NOMO-1 treated with dmso at 0.1 percent for 144 hours (cell line): ENCODE data around the gene MORC1.
"Not testable (repeated sequence)": the region's sequence is repeated elsewhere in the genome, so short reads cannot be mapped to it uniquely, and the experiment has no call there.

Experiments
- DNase-seq: peaks from one replicate; lab custom pipeline; 2025; ENCODE audit not compliant: unreplicated experiment; lab: John Stamatoyannopoulos, UW

MORC1 gene

DNA sequence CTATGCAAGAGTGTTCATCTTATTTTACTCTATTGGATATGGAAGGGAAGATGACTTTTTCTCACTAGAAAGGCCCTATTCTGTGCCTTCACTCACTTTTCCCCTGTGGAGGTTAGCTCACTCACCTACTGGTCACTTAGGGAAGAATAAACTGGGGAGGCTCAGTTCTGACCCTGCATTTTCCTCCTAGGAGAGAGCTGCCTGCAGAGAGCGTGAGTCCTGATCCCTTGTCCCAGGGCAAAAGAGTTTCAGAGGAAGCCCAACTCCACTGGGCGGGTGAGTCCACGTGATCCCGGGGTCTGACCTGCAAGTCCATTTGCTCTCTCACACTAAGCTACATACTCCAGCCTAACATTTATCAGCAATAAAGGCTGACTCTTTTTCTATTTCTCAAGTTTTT is 8.4 kb downstream of the MORC1 start:
- no peak for DNase-seq

GRCh38 chr3:109098079-109098644 is 19.8 kb downstream of the MORC1 start:
- no peak for DNase-seq

GRCh38 chr3:109095166-109095565 is 22.8 kb downstream of the MORC1 start:
- no peak for DNase-seq

DNA sequence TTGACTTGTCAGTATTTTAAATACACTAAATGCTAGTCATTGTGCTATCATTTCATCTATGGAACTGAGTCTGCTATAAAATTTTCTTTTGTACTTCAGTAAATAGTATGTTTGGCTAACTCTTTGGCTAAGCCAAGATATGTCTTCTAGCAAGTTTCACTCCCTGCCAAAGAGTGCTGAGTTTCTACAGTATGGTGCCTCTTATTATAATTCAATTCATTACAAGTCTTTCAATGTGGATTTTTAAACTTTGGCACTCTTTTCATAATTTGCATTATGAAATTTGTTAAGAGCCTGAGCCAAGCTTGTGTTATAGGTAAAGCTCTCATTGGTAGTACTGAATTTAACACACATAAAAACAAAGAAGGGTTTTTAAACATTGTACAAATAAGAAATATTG is 24.4 kb downstream of the MORC1 start:
- no peak for DNase-seq

DNA sequence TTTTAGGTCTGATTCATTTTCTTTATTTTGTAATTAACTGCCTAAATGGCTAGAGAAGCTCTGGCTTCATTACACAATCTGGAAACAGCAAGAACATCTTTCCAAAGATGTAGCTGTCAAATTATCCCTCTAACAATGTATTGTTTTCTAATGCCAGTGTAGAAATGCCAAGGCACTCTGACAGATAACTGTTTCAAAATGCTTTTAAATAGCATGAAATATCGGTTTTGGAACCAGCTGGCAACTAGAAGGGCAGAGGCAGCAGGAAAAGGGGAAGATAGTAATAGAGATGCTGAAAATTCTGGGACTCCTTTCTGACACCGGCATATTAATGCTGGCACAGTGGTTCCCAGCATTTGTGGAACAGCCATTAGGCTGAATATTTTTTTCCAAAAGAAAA is 26.1 kb downstream of the MORC1 start:
- no peak for DNase-seq

DNA sequence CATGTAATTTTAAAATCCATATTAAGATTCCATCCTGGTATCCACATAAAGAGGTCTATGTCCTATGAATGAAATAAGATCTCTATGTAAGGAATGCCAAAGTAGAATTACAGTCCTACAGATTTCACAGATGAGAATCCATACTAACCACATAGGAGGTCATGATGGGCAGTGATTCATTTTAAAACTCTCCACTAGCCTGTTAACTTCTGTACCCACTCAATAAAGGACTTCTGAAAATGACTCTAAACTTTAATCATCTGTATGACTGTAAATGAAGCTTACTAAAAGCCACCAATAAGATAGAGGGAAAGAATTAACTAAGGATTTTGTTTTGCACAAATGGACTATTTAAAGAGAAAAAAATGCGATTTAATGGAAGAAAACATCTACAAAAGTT is 28.7 kb downstream of the MORC1 start:
- no peak for DNase-seq

DNA sequence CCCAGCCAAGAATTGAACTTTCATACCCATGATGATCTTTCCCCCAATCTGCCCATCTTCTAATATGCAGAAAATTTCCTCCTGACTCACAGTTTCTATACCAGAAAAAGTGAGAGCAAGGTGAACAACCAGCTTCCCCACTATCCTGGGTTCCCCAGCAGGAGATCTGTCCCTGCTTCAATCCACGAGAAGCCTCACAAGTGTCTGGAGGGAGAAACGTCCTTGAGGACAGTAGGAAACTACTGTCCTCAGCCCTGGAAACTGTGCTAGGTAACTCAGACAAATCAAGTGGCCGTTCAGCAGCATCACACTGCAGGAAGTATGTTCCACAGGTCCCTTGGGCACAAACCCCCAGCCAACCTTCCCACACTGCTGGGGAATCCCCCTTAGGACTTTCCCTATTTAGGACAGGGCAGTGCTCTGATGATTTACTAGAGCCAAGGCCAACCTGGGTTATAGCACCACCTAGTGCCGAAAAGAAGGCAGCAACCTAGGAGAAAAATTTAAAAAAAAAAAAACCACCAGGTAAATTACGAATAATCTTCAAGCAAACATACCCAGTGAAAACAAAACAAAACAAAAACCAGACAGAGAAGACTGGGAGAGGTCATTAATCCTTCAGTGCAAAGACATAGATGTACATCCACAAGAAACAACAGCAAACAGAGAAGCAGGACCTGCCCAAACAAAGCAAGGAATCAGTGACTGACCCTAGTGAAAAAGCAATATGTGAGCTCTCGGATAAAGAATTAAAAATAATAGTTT is 36.0 kb downstream of the MORC1 start:
- DNase-seq, result no peak

- not testable (repeated sequence) for DNase-seq
These were observed 37.8 kb downstream of the MORC1 start for GRCh38 chr3:109080090-109080489.

DNA sequence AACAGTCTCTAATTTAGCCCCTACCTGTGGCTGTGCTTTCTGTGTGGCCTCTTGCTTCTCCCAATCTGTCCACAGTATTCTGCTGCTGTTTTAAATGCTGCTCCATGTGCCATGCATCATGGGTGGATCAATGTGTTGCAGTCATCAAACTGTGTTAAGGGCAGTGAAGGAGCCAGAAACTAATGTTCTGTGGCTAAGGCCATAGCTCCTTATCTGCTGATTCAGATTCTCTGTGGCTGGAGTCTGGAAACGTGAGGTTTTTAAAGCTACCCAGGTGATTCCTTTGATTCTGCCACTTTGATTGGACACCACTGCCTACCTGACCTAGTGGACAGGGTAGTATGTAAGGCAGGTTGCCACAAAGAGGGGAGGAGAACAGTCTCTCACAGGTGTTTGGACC is 44.8 kb downstream of the MORC1 start:
- DNase-seq, result no peak

GRCh38 chr3:109072194-109072593 is 45.7 kb downstream of the MORC1 start:
- peak; percentile 4 for DNase-seq

DNA sequence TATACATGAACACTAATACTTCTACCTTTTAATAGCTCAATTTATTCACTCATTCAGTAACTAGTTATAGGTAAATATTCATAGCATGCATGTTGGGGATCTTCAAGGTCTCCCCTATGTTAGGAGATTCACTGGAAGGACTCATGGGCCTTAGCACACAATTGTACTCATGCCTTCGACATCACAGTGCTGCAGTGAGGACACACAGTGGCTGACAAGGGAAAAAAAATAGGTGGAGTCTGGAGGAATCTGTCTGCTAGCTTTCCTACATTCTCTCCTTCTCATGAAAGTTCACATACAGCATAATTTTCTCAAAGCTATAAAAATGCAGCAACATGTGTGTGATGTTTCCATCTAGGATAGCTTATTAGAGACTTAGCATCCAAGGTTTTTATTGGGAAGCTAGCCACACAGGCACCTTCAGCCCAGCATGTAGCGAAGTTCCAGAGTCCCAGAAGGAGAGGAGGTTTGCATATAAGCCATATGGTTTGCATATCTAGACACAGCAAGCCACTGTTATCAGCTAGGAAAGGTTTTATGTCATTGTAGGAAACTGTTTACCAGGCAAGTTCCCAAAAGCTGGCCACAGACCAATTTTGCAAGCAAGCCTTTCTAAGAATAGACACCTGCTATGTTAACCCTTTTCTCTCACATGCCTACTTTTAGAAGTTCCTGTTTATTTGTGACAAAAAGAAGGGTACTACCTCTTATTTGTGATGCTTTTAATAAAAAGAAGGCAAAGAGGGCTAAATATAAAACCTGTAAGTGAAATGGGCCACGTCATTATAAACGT is 46.4 kb downstream of the MORC1 start:
- peak; percentile 39 for DNase-seq

GRCh38 chr3:109070211-109070610 is 47.7 kb downstream of the MORC1 start:
- DNase-seq, result peak; percentile 15

- no peak for DNase-seq
These were observed 51.1 kb downstream of the MORC1 start for GRCh38 chr3:109066864-109067263.

DNA sequence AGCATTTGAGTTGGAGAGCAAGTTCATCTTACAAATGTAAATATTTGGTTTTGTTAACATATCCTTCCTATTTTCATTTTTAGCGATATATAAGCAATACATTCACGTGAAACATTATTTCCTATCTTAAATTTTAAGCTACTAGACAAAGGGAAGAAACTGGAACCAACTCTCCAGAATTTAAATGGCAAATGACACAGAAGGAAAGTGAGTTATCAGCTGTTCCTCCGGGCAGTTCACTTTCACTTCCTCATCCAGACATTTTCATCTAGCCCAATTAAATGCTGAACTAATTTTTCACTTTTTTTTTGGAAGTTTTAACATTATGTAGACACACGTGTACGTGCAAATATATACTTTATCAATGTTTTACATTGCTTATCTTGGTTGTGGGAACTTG is 58.7 kb downstream of the MORC1 start:
- peak; percentile 46 for DNase-seq

DNA sequence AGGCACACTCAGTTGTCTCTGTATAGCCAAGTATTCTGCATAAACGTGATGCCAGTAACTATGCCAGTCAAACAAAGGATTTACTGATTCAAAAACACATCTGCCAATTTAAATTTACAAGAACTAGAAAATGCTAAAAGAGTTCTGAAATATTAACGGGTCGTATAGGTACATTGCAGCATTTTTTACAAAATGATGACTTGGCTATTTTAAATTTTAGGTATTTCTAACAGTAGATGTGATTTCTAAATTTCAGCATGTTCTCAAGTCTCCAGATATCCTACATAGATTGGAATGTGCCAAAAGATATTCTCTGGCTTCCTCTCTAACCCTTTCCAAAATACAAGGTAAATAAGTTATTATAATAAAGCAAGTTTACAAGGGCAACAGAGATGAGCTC is 60.3 kb downstream of the MORC1 start:
- DNase-seq, result no peak

DNA sequence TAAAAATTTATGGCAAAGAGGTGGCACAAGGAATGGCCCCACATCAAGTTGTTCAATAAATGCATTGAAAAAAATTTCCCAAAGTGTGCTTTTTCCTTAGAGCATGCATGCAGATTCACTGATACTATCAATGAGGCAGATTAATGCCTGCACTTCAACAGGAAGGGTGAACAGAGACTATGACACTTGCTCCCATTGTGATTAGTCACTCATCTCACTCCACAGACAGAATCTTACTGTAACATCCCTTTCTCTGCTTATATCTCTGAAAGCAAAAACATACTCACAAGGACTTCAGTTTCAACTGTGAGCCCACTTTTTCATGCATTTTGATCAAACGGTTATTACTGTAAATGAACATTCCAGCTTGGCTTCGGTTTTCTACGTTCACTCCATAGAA is 60.9 kb downstream of the MORC1 start:
- DNase-seq, result no peak

GRCh38 chr3:109050591-109051167 is 67.3 kb downstream of the MORC1 start:
- DNase-seq, result peak; percentile 4

DNA sequence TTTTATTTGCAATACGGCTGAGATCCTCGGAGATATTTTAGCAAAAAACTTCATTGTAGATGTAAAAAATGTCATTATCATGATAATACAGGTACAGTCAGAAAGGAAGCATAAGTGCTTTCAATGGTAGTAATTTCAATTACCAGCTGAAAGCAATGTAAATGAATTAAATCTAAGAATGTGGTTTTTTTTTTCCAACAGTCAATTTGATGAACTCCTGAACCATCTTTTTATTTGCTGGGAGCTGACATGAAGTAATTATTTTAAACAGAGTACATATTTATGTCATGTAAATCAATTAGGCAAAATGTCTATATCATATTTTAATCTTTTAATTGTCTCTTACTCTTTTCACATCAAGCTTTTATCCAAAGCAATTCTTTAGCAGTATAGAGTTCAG is 70.6 kb downstream of the MORC1 start:
- no peak for DNase-seq

- no peak for DNase-seq
These were observed 72.5 kb downstream of the MORC1 start for GRCh38 chr3:109045271-109046040.

GRCh38 chr3:109035082-109035481 is 82.9 kb downstream of the MORC1 start:
- no peak for DNase-seq
